Epithelial cell of prostate (primary cell): ENCODE results near the gene SERINC2.

Experiments used
- DNase-seq: peaks from one replicate; pipeline ENCODE4 v3.0.0-alpha.2; 2011; ENCODE audit warnings: low read depth, low spot score
- H3K27ac ChIP-seq: fragments of 450-650 bp; 2 replicates; pipeline ENCODE4 v1.5.1; 2017; ENCODE audit warnings: mild to moderate bottlenecking

SERINC2 gene

DNA sequence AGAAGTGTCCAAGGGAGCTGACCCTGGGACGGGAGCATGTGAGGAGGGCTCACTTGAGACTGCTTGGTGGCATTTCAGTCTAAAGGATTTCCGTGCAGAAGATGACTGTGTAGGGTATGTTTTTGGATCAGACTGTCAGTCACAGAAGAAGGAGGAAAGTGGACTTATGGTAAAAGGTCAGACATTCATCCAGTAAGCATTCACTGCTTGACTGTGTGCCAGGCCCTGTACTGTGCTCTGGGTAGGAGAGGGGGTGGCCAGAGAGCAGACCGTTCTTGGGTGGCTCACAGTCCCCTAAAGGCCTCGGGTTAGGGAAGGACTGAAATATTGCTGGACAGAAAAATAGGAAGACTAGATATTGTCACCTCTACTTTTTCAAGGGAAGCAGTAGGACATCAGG is 2.1 kb upstream of the SERINC2 start:
- DNase-seq: no peak
- H3K27ac ChIP-seq: no peak overlapping the region

DNA sequence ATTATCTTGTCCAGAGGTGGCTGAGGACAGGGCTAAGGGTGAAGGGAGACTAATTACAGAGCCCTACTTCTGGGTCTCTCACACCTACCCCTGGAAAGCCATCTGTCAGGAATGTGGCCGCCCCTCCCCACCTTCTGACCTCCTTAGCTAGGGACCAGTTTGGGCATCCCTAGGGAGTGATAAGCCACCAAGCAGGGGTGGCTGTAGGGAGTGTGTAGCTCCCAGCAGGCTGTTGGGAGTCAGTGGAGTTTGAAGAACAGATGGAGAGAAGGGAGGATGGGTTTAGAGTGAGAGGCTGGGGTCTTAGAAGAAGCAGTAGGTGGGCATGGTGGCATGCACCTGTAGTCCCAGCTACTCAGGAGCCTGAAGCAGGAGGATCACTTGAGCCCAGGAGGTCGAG is 808 bp upstream of the SERINC2 start:
- no peak for DNase-seq
- no peak overlapping the region for H3K27ac ChIP-seq

DNA sequence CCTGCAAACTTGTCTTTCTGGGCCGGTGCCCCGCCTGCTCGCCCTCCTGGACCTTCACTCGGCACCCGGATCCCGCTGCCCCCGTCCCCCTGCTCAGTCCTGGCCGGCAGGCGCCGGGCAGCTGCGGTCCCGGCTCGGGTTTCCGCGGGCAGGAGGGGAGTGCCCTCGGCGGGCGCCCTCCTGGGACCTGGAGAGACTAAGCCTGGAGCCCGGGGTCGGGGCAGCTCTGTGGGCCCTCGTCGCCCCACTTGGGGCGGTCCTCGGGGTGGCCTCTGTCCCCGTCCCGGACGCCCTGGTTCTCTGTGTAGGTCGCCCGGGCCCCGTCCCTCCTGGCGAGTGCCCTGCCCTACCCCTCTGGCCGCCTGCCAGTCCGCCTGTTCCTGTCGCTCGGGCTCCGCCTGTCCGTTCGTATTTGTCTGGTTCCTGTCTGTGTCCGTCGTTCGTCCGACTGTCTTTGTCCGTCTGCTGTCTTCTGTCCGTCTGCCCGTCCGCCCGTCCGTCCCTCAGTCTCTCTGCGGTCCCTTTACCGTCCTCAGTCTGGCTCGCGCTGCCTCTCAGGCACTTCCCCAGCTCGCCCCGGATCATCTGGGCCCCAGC is 490 bp downstream of the SERINC2 start:
- no peak for DNase-seq
- H3K27ac ChIP-seq: peak overlapping the region; percentile 99

DNA sequence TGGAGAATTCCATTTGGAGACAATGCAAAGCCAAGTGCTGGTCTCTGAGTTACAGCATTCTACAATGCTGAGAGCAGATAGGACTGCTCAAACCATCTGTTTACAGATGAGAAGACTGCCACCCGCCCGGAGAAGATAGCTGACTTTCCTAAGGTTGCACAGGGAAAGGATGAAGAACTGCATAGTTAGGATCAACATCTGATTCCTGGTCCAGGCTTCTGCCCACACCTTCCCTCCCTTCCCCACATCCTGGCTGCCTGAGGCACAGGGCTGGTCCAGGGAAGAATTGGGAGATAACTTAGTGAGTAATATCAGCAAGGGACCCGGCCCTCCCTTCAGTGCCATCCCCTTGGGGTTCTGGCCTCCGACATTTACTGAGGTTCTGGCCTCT is 2.0 kb downstream of the SERINC2 start:
- H3K27ac ChIP-seq: peak overlapping the region; percentile 99
- no peak for DNase-seq

DNA sequence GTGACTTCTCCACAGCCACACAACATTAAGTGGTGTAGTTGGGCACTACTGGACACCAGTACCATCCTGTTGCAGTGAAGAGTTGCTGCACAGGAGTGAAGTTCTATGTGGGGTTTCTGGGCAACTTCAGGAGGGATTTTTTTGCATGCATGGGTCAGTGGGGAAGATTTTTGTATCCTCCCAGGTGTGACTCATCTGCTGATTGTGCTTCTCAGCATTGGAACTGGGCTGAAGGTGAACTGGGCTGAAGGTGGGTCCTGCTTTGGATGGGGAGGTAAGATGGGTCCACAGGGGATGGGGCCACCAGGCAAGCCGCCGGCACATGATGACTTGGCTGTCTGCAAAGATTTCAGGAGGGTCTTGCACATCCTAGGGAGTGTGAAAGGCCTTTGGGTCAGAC is 2.6 kb downstream of the SERINC2 start:
- peak overlapping the region; percentile 99 for H3K27ac ChIP-seq
- no peak for DNase-seq

DNA sequence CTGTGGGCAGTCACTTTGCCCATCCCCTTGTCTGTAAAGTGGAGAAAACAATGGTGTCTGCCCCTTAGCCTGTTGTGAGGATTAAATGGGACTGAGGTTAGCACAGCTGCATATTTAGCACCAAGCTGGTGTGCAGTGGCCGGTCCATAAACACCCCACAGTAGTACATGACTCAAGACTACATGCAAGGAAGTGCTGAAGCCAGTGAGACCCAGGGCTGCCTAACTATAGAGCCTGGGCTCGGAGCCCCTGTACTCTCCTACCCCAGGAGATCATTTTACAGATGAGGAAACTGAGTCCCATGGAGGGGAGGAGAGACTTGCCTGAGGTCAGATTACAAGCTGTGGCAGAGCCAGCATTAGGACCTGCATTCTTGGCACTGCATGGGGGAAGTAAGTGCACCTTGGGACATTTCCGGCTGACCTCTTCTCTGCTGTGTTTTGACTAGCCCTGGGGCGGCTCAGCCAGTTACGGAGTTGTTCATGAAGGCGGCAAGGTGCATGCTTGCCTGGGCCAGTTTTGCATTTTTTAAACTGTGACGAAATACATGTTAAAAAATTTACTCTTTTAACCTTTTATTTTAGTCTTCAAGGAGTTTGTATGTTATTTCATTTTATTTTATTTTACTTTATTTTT is 3.2 kb downstream of the SERINC2 start:
- H3K27ac ChIP-seq: peak overlapping the region; percentile 99
- no peak for DNase-seq

DNA sequence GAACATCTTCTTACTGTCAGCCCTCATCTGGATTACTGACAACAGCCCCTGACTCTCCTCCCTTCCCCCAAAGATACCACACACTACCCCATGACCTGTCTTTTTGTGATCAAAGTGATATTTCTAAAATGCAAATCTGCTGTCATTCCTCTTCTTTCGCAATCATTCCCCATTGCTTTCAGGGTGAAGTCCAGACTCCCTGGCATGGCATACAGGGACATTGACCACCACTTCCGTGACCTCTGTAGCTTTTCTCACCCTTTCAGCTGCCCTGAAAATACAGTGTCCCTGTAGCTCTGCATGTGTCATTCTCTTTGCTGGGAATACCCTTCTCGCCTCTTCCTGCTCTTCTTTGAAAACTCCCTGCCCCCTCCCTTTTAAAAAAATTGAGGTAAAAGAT is 4.1 kb downstream of the SERINC2 start:
- DNase-seq: no peak
- peak overlapping the region; percentile 99 for H3K27ac ChIP-seq

DNA sequence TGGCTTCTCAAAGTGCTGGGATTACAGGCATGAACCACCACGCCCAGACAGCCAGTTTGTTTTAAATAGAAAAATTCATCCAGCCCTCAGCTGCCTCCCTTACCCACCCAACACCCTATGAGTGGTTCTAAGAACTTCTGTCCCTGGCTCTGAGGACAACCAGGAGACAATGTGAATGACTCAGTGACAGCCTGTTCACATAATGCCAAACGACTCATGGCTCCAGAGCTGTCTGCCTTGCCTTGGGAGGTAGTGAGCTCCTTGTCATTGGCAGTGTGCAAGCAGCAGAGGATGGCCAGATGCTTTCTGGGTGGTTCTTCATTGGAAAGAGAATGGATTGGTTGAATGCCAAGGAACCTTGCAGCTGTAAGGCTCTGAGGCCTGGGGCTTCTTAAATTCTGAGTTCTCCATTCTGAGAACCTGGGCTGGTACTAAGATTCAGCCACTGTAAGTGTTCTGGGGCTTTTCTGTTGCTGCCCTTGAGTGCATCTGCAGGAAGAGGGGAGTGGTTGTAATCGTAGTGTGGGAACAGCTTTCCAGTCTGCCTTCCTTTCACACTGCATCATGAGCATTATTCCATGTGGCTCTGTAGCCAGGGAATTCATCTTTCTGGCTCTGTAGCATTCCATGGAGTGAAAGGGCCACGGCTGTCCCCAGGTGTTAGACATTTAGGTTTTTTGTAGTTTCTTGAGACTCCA is 5.8 kb downstream of the SERINC2 start:
- DNase-seq: no peak
- H3K27ac ChIP-seq: peak overlapping the region; percentile 99

DNA sequence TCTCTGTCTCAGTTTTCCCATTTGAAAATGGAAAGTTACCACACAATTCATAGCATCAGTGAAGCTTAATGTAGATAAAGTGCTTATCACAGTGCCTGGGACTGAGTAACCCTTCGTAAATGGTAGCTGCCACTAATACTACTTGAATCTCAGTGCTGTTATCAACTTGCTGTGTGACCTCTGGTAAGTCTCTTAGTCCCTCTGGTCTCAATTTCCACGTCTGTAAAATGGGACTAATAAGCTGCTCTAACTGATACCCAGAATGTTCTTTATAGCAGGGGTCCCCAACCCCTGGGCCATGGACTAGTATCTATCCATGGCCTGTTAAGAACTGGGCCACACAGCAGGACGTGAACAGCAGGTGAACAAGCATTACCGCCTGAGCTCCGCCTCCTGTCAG is 7.7 kb downstream of the SERINC2 start:
- H3K27ac ChIP-seq: peak overlapping the region; percentile 99
- no peak for DNase-seq

DNA sequence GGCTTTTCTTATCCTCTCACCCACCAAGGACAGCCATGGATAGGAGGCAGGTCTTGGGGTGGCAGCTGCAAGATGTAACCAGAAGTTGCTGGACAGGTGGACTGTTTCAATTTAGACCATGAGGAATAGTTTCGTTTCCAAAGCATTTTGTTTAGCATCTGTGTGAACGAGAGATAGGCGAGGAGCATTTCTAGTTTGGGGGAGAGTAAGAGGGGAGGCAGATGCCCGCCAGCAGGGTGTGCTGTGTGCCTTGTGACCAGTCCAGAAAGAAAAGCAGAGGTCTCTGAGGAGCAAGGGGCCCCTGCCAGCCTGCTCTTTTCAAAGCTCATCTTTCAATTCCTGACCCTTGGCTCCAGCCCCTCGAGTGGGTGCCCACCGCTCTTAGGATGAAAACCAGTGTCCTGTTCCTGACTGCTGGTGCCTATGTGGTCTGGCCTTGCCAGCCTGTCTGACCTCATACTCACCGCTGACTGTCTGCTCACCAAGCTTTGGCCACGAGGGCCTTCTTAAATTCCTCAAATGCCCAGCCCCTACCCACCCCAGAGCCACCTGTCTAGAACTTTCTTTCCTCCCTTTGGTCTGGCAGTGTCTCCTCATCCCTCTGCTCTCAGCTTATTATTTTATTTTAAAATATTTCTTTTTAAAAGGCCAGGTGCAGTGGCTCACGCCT is 8.5 kb downstream of the SERINC2 start:
- DNase-seq: no peak
- H3K27ac ChIP-seq: peak overlapping the region; percentile 99

DNA sequence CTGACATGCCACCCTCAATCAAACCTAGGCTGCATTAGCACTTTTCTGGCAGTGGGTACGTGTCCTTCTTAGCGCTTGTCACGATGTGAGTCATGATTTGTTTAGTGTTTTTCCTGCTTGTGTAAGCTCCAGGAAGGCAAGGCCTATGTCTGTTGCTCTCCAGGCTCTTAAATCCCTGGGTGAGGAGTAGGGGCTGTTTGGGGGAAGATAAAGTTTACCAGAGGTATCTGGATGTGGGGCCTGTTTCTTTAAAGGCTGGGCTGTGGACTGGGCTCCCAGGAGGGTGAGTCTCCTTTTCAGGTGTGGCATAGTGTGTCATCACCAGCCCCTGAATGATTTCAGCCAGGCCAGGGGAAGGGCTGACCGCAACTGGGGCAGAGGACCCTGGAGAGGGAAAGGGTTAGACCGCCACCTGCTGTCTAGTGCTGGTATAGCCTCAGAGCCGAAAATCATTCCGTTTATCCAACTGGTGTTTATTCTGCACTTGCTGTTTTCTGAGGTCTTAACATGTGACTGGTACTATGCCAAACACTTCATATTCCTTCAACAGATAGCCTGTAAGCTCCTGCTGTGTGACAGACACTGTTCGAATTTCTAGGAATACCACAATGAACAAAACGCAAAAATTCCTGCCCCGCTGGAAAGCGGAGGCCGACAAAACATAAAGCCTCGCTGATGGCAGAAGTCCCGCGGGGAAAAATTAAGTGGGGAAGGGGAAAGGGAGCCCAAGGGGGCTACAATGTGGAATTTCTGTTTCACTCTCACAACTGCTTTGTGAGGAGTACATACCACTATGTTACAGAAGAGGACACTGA is 9.7 kb downstream of the SERINC2 start:
- H3K27ac ChIP-seq: peak overlapping the region; percentile 99

DNA sequence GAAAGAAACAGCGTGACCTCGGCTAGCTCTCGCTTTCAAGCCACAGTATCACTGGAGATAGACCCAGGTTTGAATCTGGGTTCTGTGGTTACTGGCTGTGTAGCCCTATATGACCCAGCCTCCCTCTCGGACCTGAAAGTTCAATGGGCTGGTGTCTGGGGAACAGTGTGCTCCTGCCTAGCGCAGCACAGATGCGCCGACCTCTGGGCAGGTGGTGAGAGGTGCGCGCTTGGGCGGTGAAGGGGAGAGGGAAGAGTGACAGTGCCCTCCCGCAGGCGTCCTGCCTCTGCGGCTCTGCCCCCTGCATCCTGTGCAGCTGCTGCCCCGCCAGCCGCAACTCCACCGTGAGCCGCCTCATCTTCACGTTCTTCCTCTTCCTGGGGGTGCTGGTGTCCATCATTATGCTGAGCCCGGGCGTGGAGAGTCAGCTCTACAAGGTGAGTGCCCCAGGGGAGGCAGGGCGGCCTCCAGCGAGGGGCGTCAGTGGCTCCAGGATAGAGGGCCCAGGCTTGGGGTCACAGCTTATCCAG is 10.5 kb downstream of the SERINC2 start:
- DNase-seq: no peak
- peak overlapping the region; percentile 99 for H3K27ac ChIP-seq

More for the DNA sequence above, 9.7 kb downstream of the SERINC2 start:
- DNase-seq: peak; percentile 71

DNA sequence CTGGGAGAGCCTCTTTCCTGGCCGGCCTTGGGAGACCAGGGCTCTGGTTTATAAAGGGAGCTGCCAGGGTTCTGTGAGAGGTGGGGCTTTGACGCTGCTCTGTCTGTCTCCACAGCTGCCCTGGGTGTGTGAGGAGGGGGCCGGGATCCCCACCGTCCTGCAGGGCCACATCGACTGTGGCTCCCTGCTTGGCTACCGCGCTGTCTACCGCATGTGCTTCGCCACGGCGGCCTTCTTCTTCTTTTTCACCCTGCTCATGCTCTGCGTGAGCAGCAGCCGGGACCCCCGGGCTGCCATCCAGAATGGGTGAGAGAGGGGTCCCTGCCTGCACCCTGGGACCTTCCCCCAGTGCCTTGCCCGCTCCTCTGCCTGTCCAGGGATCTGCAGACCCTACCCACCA is 11.6 kb downstream of the SERINC2 start:
- peak overlapping the region; percentile 99 for H3K27ac ChIP-seq
- no peak for DNase-seq

DNA sequence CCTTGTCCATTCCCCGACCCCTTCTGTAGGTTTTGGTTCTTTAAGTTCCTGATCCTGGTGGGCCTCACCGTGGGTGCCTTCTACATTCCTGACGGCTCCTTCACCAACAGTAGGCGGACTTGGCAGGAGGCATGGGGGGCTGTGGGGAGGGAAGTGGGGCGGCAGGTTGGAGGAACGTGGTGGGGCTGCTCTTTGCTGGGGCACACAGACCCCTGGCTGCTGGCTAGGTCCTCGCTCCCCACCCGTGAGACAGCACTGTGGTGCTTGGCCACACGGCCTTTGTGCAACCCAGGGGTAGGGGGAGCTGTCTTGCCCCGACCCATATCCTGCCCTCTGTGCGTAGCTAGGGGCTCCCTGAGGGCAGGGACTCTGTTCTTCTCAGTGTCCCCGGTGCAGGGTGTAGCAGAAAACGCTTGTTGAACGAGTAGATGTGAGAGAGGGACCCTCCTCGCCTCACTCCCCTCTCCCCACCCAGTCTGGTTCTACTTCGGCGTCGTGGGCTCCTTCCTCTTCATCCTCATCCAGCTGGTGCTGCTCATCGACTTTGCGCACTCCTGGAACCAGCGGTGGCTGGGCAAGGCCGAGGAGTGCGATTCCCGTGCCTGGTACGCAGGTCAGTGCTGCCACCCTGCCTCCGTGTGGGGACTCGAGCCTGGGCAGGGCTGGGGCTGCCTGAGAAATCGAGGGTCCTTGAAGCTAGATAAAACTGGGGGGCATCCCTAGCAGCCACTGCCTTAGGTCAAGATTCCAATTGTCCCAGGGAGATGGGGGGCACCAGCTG is 12.5 kb downstream of the SERINC2 start:
- H3K27ac ChIP-seq: peak overlapping the region; percentile 99
- DNase-seq: no peak

DNA sequence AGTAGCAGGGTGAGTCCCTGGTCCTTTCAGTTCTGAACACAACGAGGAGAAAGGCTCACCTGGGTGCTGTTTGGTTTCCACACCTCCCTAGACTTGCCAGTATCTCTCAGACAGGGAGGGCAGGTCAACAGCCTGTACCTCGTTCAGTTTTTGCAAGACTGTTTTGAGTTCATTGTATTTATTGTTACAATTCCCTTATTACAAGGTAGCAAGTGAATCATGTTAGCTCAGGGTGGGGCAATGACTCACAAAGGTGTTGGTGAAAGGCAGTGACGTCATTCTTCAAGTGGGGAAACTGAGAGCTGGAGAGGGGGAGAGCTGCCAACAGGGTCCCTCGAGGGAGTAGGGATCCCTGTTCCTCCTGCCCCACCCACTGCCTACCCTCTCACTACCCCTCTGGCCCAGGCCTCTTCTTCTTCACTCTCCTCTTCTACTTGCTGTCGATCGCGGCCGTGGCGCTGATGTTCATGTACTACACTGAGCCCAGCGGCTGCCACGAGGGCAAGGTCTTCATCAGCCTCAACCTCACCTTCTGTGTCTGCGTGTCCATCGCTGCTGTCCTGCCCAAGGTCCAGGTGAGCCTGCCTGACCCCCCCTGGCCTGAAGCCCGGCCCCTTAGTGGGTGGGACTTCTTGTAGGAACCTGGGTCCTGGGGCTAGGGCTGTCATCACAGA is 13.4 kb downstream of the SERINC2 start:
- H3K27ac ChIP-seq: peak overlapping the region; percentile 99

DNA sequence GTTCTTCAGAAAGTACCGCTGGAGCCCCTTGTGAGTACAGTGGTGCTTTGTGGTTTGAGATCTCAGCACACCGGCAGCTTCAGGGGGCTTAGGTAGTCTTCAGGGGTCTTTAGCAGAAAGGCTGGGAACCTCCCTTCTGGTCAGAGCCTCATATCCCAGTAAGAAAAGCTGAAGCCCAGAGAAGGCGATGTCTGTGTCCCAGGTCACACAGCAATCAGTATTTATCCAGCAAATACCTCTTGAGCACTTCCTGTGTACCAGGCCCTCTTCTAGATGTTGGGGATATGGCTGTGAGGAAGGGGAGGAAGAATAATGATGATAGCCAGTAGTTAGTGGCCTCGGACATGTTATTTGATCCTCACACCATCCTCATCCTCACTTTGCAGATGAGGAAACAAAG is 14.3 kb downstream of the SERINC2 start:
- no peak for DNase-seq
- peak overlapping the region; percentile 99 for H3K27ac ChIP-seq

More for the DNA sequence above, 13.4 kb downstream of the SERINC2 start:
- DNase-seq: peak; percentile 75

DNA sequence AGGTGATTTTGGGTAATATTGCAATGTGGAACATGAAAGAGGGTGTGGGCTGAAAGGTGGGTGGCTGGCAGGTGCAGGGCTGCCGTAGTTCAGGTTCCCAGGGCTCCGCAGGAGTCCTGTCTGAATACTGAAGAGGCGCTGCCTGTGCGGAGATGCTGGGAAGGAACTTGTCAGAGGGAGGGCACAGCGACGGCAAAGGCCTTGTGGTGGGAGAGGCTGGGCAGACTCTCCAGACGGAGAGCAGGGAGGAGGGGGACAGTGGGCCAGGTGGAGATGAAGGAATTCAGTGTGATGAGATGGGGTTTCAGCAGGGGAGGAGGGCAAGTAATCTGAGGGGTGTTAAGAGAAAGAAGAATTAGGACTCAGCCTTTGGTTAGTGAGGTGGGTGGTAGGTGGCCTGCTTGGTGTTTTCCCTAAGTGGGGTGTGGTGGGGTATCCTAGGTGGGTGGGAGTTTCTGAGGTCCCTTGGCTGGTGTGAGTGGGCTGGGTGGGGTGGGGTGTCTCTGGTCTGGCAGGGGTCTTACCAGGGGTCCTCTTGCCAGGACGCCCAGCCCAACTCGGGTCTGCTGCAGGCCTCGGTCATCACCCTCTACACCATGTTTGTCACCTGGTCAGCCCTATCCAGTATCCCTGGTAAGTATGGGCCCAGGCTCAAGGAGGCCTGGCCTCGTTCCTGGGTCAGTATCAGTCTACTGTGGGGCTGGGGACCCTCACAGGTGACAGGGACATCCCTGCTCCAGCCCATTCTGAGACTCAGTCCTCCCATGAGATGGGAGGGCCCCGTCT is 15.6 kb downstream of the SERINC2 start:
- no peak for DNase-seq
- H3K27ac ChIP-seq: peak overlapping the region; percentile 99

DNA sequence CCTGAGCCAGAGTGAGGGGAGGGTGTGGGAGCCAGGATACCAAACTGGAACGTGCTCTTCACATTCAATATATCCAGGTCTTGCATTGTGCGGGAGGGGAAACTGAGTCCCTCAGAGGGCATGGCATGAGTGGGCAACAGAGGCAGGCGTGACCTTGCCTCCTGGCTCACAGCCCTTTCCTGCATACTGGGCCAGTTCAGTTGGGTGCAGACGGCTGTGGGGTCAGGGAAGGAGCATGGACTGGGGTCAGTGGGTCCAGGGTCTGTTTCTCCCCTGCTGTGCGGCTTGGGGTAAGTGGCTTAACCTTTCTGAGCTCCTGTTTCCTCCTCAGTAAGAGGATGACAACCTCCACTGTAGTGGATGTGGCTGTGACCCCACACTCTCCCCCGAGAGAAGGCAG is 16.6 kb downstream of the SERINC2 start:
- DNase-seq: no peak

More for the DNA sequence above, 16.6 kb downstream of the SERINC2 start:
- H3K27ac ChIP-seq: peak overlapping the region; percentile 0
